Keratinocyte (primary cell): ENCODE measurements around the gene DOCK1.

ENCODE experiments used
- EZH2 ChIP-seq: IDR thresholded peaks from one replicate; pipeline ENCODE4 v1.6.1; 2012; ENCODE audit warnings: inconsistent platforms, mild to moderate bottlenecking, low read length, moderate library complexity
- TF ChIP-seq, protein P1 (sequence below), 3 experiments: IDR thresholded peaks in 1 of 3; conservative IDR thresholded peaks in 1 of 3; optimal IDR thresholded peaks in 1 of 3; 2 replicates in 2 of 3; 3 replicates in 1 of 3; pipeline versions ENCODE3 to v1.5.1; 2011; ENCODE audit warnings: low read length in 3 of 3, mild to moderate bottlenecking in 3 of 3, moderate library complexity in 2 of 3, control low read depth in 1 of 3, inconsistent platforms in 1 of 3; ENCODE audit not compliant: insufficient read depth in 2 of 3; ENCODE audit errors: extremely low read depth in 1 of 3

DNA sequence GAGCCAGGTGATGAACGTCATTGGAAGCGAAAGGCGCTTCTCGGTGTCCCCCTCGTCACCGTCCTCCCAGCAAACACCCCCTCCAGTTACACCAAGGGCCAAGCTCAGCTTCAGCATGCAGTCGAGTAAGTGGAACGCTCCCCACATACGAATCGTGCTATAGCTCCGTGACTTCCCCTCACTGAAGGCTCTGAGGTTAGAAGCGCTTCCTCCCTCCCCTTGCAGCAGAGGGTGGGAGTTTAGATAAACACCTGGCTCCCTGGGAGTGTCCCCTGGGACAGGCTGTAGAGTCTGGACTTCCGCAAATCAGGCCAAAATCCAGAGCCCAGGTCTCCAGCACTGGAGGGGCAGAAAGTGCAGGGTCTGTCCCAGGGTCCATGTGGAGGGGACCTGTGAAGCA, 538.9 kb downstream of the DOCK1 start:
- TF ChIP-seq EZH2: no peak
- TF ChIP-seq, protein P1, sequence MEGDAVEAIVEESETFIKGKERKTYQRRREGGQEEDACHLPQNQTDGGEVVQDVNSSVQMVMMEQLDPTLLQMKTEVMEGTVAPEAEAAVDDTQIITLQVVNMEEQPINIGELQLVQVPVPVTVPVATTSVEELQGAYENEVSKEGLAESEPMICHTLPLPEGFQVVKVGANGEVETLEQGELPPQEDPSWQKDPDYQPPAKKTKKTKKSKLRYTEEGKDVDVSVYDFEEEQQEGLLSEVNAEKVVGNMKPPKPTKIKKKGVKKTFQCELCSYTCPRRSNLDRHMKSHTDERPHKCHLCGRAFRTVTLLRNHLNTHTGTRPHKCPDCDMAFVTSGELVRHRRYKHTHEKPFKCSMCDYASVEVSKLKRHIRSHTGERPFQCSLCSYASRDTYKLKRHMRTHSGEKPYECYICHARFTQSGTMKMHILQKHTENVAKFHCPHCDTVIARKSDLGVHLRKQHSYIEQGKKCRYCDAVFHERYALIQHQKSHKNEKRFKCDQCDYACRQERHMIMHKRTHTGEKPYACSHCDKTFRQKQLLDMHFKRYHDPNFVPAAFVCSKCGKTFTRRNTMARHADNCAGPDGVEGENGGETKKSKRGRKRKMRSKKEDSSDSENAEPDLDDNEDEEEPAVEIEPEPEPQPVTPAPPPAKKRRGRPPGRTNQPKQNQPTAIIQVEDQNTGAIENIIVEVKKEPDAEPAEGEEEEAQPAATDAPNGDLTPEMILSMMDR (optimal IDR thresholded peaks at IDR 0.05 in 1 of 3, IDR thresholded peaks at IDR 0.05 in 1 of 3, conservative IDR thresholded peaks at IDR 0.05 in 1 of 3; ENCODE audit: extremely low read depth in 1 of 3, insufficient read depth in 2 of 3, low read length in 3 of 3): no peak
